ENCODE data around the gene SAP30BP.

The SAP30BP gene

DNA sequence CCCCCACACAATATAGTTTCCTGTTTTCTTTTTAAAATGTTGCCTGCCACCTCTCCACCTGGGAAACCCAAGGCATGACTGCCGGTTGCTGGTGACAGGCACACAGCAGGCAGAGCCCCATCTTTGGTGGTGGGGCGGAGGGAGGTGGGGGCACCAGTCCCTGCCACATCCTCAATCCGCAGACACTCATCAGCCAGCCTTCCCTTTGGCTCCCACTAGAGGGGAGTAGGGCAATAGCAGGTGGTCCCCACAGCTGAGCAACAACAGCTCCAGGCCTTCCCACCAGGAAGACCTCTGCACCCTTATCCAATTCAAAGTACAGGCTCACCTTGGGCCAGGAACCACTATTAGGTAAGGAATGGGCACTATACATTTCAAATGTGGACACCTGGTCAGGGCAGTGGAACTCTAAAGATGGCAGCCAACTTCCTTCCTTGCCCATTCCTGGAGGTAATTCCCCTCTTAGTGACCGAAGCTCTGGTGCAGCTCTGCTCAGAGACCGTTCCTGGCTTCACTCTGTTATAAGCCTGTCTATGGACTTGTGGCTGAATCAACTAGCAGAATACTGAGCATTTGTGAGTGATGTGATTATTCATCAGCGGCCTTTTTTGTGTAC is 14.1 kb upstream of the SAP30BP start:
- peaks cover 50% of the 10 kb centered on the region for H3K36me3 Mint-ChIP-seq
- no peak for DNase-seq (ENCODE audit: low spot score in 2 of 2)

DNA sequence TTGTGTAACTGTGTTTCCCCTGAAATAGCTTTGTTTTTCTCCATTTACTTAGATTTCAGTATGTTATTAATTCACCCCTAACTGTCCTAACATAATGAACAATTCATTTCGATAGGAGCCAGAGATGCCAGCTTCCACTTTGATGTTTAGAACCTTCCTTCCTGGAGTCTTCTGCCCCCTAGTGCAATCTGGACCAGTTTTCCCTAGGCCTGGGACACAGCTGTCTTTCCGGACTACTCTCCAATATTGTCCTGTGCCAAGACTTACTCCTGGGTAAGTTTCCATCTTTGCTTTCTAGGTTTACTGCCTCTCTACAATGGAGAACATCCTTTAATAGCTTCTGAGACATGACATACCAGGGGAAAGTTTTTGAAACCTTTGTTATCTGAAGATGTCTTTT is 13.0 kb upstream of the SAP30BP start:
- DNase-seq (ENCODE audit: low spot score in 2 of 2) = no peak
- Mint-ChIP-seq H3K36me3 (peaks cover 44% of the 10 kb centered on the region), H3K9me3 (no peaks in the 10 kb centered on the region), H3K4me3 (no peak overlapping the region), H3K4me1 (peaks cover 8% of the 10 kb centered on the region), H3K27ac (no peak overlapping the region)
- no peak for ATAC-seq

More for the DNA sequence above, 14.1 kb upstream of the SAP30BP start:
- Mint-ChIP-seq H3K27ac (peak overlapping the region; percentile 61), H3K4me3 (no peak overlapping the region), H3K4me1 (peaks cover 8% of the 10 kb centered on the region), H3K9me3 (no peaks in the 10 kb centered on the region)
- ATAC-seq = peak; percentile 64

DNA sequence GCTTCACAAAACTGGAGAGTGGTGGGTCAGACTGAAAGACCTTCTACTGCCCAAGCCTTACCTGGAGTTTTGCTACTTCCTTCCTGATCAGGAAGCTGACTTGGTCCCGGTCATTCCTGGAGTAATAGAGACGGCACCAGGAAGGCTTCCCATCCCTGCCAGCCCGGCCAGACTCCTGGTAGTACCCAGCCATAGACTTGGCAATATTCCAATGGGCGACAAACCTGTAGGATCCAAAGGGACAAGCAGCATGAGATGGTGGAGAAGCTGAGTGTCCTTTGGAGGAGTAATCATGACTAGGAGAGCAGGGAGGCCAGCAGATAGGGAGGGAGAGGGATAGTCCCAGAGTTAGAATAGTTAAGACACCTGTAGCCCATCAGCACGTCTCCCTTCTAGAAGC is 8.9 kb upstream of the SAP30BP start:
- Mint-ChIP-seq H3K9me3 (no peaks in the 10 kb centered on the region), H3K4me3 (no peak overlapping the region), H3K27ac (no peak overlapping the region), H3K4me1 (no peaks in the 10 kb centered on the region), H3K36me3 (peaks cover 25% of the 10 kb centered on the region)
- ATAC-seq (no peak), DNase-seq (ENCODE audit: low spot score in 2 of 2) (no peak)

DNA sequence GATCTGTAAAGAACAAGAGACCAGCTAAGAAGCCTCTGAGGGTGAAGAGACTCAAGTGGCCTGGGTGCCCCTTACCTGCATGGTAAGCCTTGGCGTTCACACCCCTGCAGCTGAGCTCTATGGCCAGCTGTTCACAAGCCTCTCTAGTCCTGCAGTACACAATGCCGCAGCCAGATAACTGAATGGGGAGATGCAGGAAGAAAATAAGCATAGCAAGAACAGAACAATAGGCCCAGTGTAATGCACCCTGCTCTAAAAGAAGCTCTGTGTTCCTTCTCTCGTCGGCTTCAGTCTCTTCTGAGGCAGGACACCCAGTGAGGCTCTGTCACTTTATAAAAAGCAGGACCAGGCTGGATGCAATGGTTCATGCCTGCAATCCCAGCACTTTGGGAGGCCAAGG is 5.6 kb upstream of the SAP30BP start:
- H3K27ac Mint-ChIP-seq = no peak overlapping the region
- H3K9me3 Mint-ChIP-seq = no peaks in the 10 kb centered on the region
- DNase-seq (ENCODE audit: low spot score in 2 of 2) = no peak
- H3K4me1 Mint-ChIP-seq = peaks cover 8% of the 10 kb centered on the region
- no peak for ATAC-seq
- no peak overlapping the region for H3K4me3 Mint-ChIP-seq
- H3K36me3 Mint-ChIP-seq = peaks cover 32% of the 10 kb centered on the region

DNA sequence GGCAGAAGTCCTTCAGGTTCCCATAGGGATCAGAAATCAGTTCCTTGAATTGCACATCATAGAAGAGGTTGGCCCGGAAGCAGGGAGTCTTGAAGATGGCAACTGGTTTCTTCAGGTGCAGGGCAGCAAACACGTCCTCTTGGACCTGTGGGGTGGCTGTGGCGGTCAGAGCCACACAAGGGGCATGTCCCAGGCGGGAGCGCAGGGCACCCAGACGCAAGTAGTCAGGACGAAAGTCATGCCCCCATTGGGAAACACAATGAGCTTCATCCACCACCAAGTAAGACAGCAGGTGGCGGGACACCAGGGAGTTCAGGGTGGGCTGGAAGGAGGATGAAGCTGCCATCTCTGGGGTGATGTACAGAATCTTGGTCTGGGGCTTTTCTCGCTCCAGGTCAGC is 4.6 kb upstream of the SAP30BP start:
- Mint-ChIP-seq H3K4me1 (peaks cover 8% of the 10 kb centered on the region), H3K27ac (no peak overlapping the region), H3K4me3 (no peak overlapping the region), H3K36me3 (peaks cover 22% of the 10 kb centered on the region), H3K9me3 (no peaks in the 10 kb centered on the region)
- DNase-seq (ENCODE audit: low spot score in 2 of 2) (no peak), ATAC-seq (no peak)

DNA sequence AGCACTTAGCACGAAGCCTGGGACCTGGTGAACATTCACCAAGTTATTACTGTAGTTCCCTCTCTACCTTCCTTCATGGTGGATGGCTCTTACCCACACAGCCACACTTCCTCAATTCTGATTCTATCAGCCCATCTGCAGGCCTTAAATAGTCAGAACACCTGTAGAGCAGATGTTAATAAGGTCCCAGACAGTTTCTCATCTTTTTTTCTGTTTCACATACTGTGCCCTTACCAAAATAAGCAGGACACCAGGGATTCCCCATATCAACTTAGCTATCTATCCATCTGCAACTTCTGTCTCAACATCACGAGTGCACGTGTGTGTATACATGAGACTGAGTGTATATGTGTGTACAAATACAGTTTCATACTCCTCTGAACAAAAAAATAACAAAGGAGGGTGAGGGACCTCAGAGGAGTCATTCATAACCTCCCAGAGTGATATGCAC is 3.0 kb upstream of the SAP30BP start:
- H3K36me3 Mint-ChIP-seq = peaks cover 32% of the 10 kb centered on the region
- no peak overlapping the region for H3K4me3 Mint-ChIP-seq
- ATAC-seq = no peak

DNA sequence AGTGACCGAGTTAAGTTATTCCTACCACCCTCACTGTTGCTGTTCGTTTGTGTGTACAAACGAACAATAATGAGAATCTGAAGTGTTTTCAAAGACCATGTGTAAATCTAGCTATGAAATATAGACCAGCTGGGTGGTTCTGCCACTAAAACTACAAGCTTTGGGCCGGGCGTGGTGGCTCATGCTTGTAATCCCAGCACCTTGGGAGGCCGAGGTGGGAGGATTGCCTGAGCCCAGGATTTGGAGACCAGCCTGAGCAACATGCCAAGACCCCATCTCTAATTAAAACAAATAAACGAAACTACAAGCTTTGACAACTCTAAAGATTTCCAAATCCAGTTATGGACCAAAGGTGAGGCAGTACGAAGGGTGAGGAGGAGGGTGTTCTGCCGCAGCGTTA is 1.2 kb upstream of the SAP30BP start:
- DNase-seq (ENCODE audit: low spot score in 2 of 2) (no peak), ATAC-seq (no peak)
- H3K4me1 Mint-ChIP-seq = peaks cover 16% of the 10 kb centered on the region
- peaks cover 51% of the 10 kb centered on the region for H3K36me3 Mint-ChIP-seq
- no peak overlapping the region for H3K4me3 Mint-ChIP-seq
- H3K9me3 Mint-ChIP-seq = no peaks in the 10 kb centered on the region
- no peak overlapping the region for H3K27ac Mint-ChIP-seq

More for the DNA sequence above, 3.0 kb upstream of the SAP30BP start:
- Mint-ChIP-seq H3K4me1 (peaks cover 16% of the 10 kb centered on the region), H3K9me3 (no peaks in the 10 kb centered on the region), H3K27ac (no peak overlapping the region)
- DNase-seq (ENCODE audit: low spot score in 2 of 2) = no peak

DNA sequence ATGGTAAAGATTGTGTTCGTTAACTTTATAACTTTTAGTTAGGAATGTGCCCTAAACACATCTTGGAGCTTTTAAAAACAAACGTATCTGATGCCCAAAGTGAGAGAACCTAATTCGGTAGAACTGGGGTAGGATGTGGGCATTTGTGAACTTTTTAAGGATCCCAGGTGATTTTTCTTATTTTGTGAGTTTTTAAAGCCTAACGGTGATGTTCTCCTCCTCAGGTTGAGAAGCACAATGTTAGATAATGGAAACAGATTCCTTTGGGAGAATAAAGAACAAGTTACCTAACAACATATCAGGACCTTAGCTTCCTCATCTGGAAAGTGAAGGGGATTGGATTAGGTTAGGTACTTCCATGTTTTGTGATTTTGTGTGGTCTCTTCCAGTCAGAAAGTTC is 687 bp downstream of the SAP30BP start:
- Mint-ChIP-seq H3K27ac (no peak overlapping the region), H3K4me3 (no peak overlapping the region), H3K4me1 (peaks cover 16% of the 10 kb centered on the region), H3K36me3 (peaks cover 61% of the 10 kb centered on the region), H3K9me3 (no peaks in the 10 kb centered on the region)
- DNase-seq (ENCODE audit: low spot score in 2 of 2) (no peak), ATAC-seq (no peak)

DNA sequence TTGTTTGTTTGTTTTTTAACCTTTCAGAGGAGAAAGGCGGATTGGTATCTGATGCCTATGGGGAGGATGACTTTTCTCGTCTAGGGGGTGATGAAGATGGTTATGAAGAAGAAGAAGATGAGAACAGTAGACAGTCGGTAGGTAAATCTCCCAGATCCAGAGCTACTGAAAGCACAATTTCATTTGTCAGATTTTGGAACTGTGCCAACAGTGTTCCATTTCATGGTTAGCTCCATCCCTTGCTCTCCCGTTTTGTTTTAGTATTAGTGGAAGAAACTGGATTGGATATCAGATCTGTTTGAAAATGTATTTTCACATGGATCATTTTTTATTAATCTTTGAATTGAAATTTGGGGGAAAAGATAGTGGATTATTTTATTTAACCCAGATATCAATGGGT is 1.4 kb downstream of the SAP30BP start:
- DNase-seq (ENCODE audit: low spot score in 2 of 2) (no peak), ATAC-seq (no peak)
- peaks cover 68% of the 10 kb centered on the region for H3K36me3 Mint-ChIP-seq
- H3K4me1 Mint-ChIP-seq = peaks cover 16% of the 10 kb centered on the region
- no peaks in the 10 kb centered on the region for H3K9me3 Mint-ChIP-seq
- no peak overlapping the region for H3K27ac Mint-ChIP-seq
- H3K4me3 Mint-ChIP-seq = no peak overlapping the region

DNA sequence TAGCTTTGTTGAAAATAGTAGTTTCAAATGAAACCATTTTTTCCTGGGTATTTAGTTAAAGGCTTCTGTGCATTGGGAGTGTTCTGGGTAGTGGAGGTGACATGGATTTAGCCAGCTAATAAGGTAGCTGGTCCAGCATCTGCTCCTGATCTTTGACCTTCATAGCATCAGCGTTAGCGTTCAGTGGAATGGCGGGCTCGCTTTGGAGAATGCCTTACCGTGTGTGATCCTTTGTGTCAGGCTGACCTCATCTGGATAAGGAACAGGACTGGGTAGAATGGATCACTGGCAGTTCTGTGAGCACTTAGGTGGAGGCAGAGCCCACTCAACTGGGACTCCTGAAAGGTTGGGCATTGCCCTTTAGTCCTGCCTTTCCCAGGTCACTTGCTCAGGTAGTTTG is 3.7 kb downstream of the SAP30BP start:
- Mint-ChIP-seq H3K27ac (peak overlapping the region; percentile 29), H3K36me3 (peaks cover 77% of the 10 kb centered on the region), H3K9me3 (no peaks in the 10 kb centered on the region), H3K4me3 (no peak overlapping the region), H3K4me1 (peaks cover 12% of the 10 kb centered on the region)
- ATAC-seq = no peak
- no peak for DNase-seq (ENCODE audit: low spot score in 2 of 2)

DNA sequence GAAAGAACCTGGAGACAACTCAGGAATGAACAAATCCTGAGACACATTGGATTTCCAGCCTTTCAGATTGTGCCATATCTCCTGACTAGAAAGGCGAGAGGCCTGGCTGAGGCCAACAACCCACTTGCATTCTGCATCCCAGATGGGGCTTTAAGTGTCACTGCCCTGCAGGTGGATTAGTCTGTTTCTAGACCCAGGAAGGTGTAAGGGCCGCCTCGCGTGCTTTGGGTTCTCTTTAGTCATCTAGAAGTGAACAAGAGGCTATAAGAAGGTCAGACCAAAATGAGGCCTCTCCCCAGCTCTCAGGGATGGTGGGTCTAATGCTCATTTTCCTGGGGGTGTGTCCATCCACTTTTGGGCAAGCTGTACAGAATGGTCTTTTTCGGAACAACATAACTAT is 4.9 kb downstream of the SAP30BP start:
- H3K36me3 Mint-ChIP-seq = peaks cover 88% of the 10 kb centered on the region
- DNase-seq (ENCODE audit: low spot score in 2 of 2) = no peak
- no peak overlapping the region for H3K27ac Mint-ChIP-seq
- peaks cover 7% of the 10 kb centered on the region for H3K4me1 Mint-ChIP-seq
- H3K9me3 Mint-ChIP-seq = no peaks in the 10 kb centered on the region
- ATAC-seq = no peak
- no peak overlapping the region for H3K4me3 Mint-ChIP-seq

DNA sequence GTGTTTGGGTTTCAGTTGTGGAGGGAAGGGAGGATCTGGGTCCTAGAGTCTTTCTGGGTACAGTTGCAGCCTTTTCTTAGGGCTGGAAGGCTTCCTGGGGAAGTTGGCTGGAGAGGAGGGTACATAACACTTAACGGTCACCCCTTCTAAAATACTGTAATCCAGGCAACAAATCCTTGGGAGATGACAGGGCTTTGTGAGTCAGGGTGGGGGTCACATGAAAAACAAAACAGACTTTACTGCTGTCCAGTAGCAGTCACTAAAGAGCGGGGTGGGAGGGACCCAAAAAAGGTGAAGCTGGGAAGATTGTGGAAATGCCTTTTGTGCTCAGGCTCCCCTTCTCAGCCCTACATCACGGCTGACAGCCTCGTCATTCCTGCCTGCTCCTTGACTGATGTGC is 6.3 kb downstream of the SAP30BP start:
- H3K4me1 Mint-ChIP-seq = peaks cover 2% of the 10 kb centered on the region
- H3K9me3 Mint-ChIP-seq = no peaks in the 10 kb centered on the region
- no peak overlapping the region for H3K4me3 Mint-ChIP-seq
- H3K27ac Mint-ChIP-seq = no peak overlapping the region
- H3K36me3 Mint-ChIP-seq = peaks cover 98% of the 10 kb centered on the region
- no peak for DNase-seq (ENCODE audit: low spot score in 2 of 2)
- ATAC-seq = no peak

DNA sequence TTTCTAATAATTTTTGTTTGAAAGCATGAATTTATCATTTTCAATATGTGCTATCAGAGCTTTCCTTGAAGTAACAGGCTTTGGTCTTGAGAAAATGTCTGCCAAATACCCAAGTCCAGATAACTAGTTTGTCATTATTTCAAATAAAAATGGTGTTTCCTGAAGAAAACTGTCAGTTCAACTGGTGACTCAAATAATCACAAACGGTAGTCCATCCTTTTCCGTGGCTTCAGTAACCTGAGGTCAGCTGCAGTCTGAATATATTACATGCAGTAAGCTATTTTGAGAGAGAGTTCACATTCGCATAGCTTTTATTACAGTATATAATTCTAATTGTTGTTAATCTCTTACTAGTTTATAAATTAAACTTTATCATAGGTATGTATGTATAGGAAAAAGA is 9.3 kb downstream of the SAP30BP start:
- no peak for ATAC-seq
- Mint-ChIP-seq H3K27ac (no peak overlapping the region), H3K9me3 (no peaks in the 10 kb centered on the region), H3K36me3 (peaks cover 98% of the 10 kb centered on the region), H3K4me3 (no peak overlapping the region), H3K4me1 (peaks cover 5% of the 10 kb centered on the region)
- DNase-seq (ENCODE audit: low spot score in 2 of 2) = no peak

DNA sequence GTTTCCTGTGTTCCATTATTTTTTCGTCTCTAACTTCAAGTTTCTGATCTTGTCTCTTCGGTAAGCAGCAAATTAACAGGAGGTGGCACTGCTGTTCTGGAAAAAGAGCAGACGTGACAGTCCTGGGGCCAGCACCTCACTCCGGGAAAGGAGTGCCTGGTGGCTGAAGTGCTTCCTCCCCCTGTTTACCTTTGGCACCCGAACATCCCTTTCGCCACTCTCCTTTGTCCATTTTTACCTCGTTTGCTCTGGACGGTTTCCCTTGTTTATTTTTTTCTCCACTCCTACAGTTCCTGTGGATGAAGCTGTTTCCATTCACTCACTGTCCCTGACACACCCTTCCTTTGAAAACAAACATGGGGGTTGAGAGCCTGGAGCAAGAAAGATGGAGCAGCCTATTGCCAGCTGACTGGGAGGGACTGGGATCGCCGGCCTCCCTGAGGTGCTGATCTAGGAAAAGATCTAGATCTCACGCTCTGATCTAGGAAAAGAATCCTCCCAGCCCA is 12.6 kb downstream of the SAP30BP start:
- no peak overlapping the region for H3K4me3 Mint-ChIP-seq
- peaks cover 19% of the 10 kb centered on the region for H3K4me1 Mint-ChIP-seq
- DNase-seq (ENCODE audit: low spot score in 2 of 2) (no peak), ATAC-seq (no peak)
- H3K36me3 Mint-ChIP-seq = peaks cover 76% of the 10 kb centered on the region
- no peak overlapping the region for H3K27ac Mint-ChIP-seq
- no peaks in the 10 kb centered on the region for H3K9me3 Mint-ChIP-seq

DNA sequence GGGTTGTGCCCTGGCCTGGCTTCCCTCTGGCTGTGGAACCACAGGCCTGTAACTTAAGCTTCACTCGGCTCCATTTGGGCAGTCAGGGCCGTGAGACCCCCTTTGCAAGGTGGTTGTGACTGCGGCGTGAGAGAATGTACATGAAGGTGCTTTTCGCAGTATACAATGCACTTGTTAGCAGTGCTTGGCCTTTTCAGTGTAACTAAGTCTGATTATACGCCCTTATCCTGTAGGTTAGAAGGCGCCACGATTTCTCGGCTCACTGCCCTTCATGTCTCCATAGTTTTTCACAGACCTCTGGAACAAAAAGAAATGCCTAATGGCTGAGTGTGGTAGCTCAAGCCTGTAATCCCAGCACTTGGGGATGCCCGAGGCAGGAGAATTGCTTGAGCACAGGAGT is 13.3 kb downstream of the SAP30BP start:
- H3K4me3 Mint-ChIP-seq = no peak overlapping the region
- DNase-seq (ENCODE audit: low spot score in 2 of 2) (no peak), ATAC-seq (no peak)
- peaks cover 25% of the 10 kb centered on the region for H3K4me1 Mint-ChIP-seq
- H3K9me3 Mint-ChIP-seq = no peaks in the 10 kb centered on the region
- peak overlapping the region; percentile 58 for H3K27ac Mint-ChIP-seq
- peaks cover 69% of the 10 kb centered on the region for H3K36me3 Mint-ChIP-seq

DNA sequence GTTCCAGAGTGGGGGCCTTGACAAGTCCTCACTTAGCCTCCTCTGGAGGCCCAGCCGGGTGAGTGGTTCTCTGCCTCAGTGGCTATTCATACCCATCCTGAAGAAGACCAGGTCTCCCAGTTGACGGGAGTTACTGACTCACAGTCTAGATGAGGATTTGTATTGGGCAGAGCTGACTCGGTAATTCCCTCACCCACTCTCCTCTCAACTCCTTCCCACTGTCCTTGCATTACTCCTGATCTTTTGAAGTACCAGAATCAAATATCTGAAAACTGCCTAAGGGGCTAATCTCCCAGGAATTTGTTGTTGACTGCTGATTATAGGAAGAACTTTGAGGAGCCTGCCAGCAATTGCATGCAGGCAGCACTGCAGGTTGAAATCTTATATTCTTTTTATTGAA is 14.2 kb downstream of the SAP30BP start:
- no peak for ATAC-seq
- DNase-seq (ENCODE audit: low spot score in 2 of 2) = no peak
- Mint-ChIP-seq H3K36me3 (peaks cover 69% of the 10 kb centered on the region), H3K4me3 (no peak overlapping the region), H3K4me1 (peaks cover 31% of the 10 kb centered on the region), H3K27ac (peak overlapping the region; percentile 58), H3K9me3 (no peaks in the 10 kb centered on the region)
